CD14-positive monocyte (primary cell): ENCODE results near the gene SERPINB13. TPM values are rescaled to one million over a fixed set of nuclear protein-coding genes. Genes with fewer than 3 reads are reported as not detected.

Experiments used
- DNase-seq, 3 donors: peaks; one replicate each; pipeline ENCODE4 v3.0.0-alpha.2; 2011 to 2022
- H2AFZ ChIP-seq: 2 replicates; pipeline ENCODE4 v1.6.0; 2012; ENCODE audit warnings: mild to moderate bottlenecking, low read depth, low read length, inconsistent platforms; ENCODE audit not compliant: insufficient read depth, poor library complexity, severe bottlenecking
- H3K27ac ChIP-seq, 2 donors: 1 replicate in 1 of 2; 2 replicates in 1 of 2; pipeline ENCODE4 v1.5.1; 2012 to 2013; ENCODE audit warnings: low read length in 2 of 2, control low read depth in 1 of 2, inconsistent platforms in 1 of 2, low read depth in 1 of 2, mild to moderate bottlenecking in 1 of 2
- H3K27me3 ChIP-seq, 2 donors: one replicate each; pipeline versions ENCODE4 v1.6.0 to v1.6.1; 2011 to 2013; ENCODE audit warnings: low read length in 2 of 2; ENCODE audit not compliant: control insufficient read depth in 2 of 2, insufficient read depth in 2 of 2
- H3K36me3 ChIP-seq, 2 donors: replicated peaks in 1 of 2; 1 replicate in 1 of 2; 2 replicates in 1 of 2; pipeline versions ENCODE4 v1.5.1 to v1.6.1; 2012 to 2013; ENCODE audit warnings: low read length in 2 of 2, control low read depth in 1 of 2, inconsistent platforms in 1 of 2, mild to moderate bottlenecking in 1 of 2; ENCODE audit not compliant: insufficient read depth in 2 of 2, control insufficient read depth in 1 of 2
- H3K4me1 ChIP-seq, 2 donors: 1 replicate in 1 of 2; 2 replicates in 1 of 2; pipeline versions ENCODE4 v1.5.1 to v1.6.1; 2012 to 2013; ENCODE audit warnings: low read length in 2 of 2, control low read depth in 1 of 2, inconsistent platforms in 1 of 2, mild to moderate bottlenecking in 1 of 2, moderate library complexity in 1 of 2; ENCODE audit not compliant: insufficient read depth in 2 of 2, control insufficient read depth in 1 of 2
- H3K4me2 ChIP-seq: replicated peaks from 2 replicates; pipeline ENCODE3; 2012; ENCODE audit warnings: low read length, moderate library complexity, mild to moderate bottlenecking; ENCODE audit not compliant: poor library complexity, severe bottlenecking; ENCODE audit errors: extremely low read depth
- H3K4me3 ChIP-seq, 3 experiments: fragments of 200-600 bp in 1 of 3; sonication (generic) in 1 of 3; replicated peaks in 1 of 3; 1 replicate in 2 of 3; 2 replicates in 1 of 3; pipeline ENCODE4 v1.5.1; 2011 to 2013; ENCODE audit warnings: low read length in 3 of 3, mild to moderate bottlenecking in 3 of 3, control low read depth in 2 of 3, low read depth in 2 of 3, inconsistent platforms in 1 of 3, moderate library complexity in 1 of 3
- H3K79me2 ChIP-seq: 2 replicates; pipeline ENCODE4 v1.6.0; 2012; ENCODE audit warnings: mild to moderate bottlenecking, control low read depth, inconsistent platforms, low read length, moderate library complexity; ENCODE audit not compliant: insufficient read depth
- H3K9ac ChIP-seq: 2 replicates; pipeline ENCODE4 v1.6.0; 2017; ENCODE audit warnings: low read length, mild to moderate bottlenecking; ENCODE audit not compliant: insufficient read depth, poor library complexity, severe bottlenecking
- H3K9me3 ChIP-seq, 2 donors: replicated peaks in 1 of 2; 1 replicate in 1 of 2; 2 replicates in 1 of 2; pipeline versions ENCODE4 v1.5.1 to v1.6.1; 2012 to 2013; ENCODE audit warnings: low read length in 2 of 2, control low read depth in 1 of 2; ENCODE audit not compliant: control insufficient read depth in 1 of 2, insufficient read depth in 1 of 2
- H4K20me1 ChIP-seq: 2 replicates; pipeline ENCODE4 v1.6.0; 2012; ENCODE audit warnings: mild to moderate bottlenecking, low read length, control low read depth, moderate library complexity; ENCODE audit not compliant: insufficient read depth
- H3K27ac Mint-ChIP-seq, 7 donors: one replicate each; pipeline ENCODE4 v1.8.0; 2020; ENCODE audit warnings: mild to moderate bottlenecking in 7 of 7, mixed read lengths in 7 of 7, moderate library complexity in 6 of 7, inconsistent platforms in 2 of 7
- H3K27me3 Mint-ChIP-seq, 3 donors: one replicate each; pipeline ENCODE4 v1.8.0; 2021 to 2022; ENCODE audit warnings: low read depth in 3 of 3, mild to moderate bottlenecking in 3 of 3, mixed read lengths in 3 of 3, moderate library complexity in 3 of 3, inconsistent platforms in 1 of 3
- H3K36me3 Mint-ChIP-seq, 2 donors: one replicate each; pipeline ENCODE4 v1.8.0; 2020; ENCODE audit warnings: mixed read lengths in 2 of 2, inconsistent platforms in 1 of 2, mild to moderate bottlenecking in 1 of 2
- H3K4me1 Mint-ChIP-seq: one replicate; pipeline ENCODE4 v1.8.0; 2020; ENCODE audit warnings: mild to moderate bottlenecking, mixed read lengths
- H3K4me3 Mint-ChIP-seq, 2 donors: one replicate each; pipeline ENCODE4 v1.8.0; 2020; ENCODE audit warnings: mild to moderate bottlenecking in 2 of 2, mixed read lengths in 2 of 2, moderate library complexity in 1 of 2
- H3K9me3 Mint-ChIP-seq, 7 donors: one replicate each; pipeline ENCODE4 v1.8.0; 2020 to 2022; ENCODE audit warnings: mixed read lengths in 7 of 7, mild to moderate bottlenecking in 6 of 7, moderate library complexity in 6 of 7, inconsistent platforms in 2 of 7
- WGBS: methylation state at CpG from one replicate; pipeline ENCODE4 v1.1.5; 2013; ENCODE audit warnings: missing lambda C conversion rate; ENCODE audit not compliant: insufficient coverage; 5-methylcytosine and 5-hydroxymethylcytosine counted together
- intact Hi-C, 2 donors: fragments of 100-400 bp; cut with micrococcal nuclease; formaldehyde crosslinking; loops; one replicate each; pipeline versions ENCODE4 v1.15.0 to v1.15.1; 2023
- polyA plus RNA-seq, 3 donors: library from polyadenylated mRNA; depleted of rRNA in 1 of 3; unstranded in 2 of 3; stranded (reverse) in 1 of 3; fragments of 300-500 nt in 2 of 3; fragments of >200 nt in 1 of 3; fragmentation: Illumina TruSeq in 2 of 3; gene quantifications; 1 replicate in 2 of 3; 2 replicates in 1 of 3; pipeline ENCODE4 v1.2.3, GENCODE V29; 2012 to 2021
- TF ChIP-seq, protein P1 (sequence below): fragments of 200-600 bp; IDR thresholded peaks from one replicate; pipeline ENCODE4 v1.8.0; 2022; ENCODE audit warnings: antibody characterized with exemption, mild to moderate bottlenecking

SERPINB13 gene
- polyA plus RNA-seq, 3 donors = not detected

DNA sequence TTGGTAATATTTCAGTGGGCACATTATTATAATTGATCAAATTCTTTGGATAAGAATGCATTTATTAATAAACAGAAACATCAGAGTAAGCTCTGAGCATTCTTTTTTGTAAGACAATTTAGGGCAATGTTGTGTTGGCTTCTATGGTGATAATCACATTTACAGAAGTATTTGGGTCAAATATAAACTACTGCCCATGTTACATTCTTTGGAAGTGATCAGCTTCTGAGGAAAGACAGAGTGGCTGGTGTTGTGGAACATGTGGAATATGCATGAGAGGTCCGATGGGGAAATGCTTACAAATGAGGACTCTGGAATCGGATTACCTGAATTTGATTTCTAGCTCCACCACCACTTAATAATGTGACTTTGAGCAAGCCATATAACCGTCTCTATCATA is 19.4 kb downstream of the SERPINB13 start:
- no peaks in the 10 kb centered on the region for H3K36me3 ChIP-seq
- TF ChIP-seq, protein P1, sequence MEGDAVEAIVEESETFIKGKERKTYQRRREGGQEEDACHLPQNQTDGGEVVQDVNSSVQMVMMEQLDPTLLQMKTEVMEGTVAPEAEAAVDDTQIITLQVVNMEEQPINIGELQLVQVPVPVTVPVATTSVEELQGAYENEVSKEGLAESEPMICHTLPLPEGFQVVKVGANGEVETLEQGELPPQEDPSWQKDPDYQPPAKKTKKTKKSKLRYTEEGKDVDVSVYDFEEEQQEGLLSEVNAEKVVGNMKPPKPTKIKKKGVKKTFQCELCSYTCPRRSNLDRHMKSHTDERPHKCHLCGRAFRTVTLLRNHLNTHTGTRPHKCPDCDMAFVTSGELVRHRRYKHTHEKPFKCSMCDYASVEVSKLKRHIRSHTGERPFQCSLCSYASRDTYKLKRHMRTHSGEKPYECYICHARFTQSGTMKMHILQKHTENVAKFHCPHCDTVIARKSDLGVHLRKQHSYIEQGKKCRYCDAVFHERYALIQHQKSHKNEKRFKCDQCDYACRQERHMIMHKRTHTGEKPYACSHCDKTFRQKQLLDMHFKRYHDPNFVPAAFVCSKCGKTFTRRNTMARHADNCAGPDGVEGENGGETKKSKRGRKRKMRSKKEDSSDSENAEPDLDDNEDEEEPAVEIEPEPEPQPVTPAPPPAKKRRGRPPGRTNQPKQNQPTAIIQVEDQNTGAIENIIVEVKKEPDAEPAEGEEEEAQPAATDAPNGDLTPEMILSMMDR = no peak
- WGBS = no CpG with 5 or more reads among the region's 3 CpGs
- H3K4me2 ChIP-seq = no peak overlapping the region
- intact Hi-C loops = no loop called here
- no peaks in the 10 kb centered on the region for H3K27me3 ChIP-seq
- Mint-ChIP-seq H3K36me3 (no peaks in the 10 kb centered on the region), H3K4me3 (no peak overlapping the region), H3K9me3 (peaks cover 0 to 3% (median 0%) of the 10 kb centered on the region in 7 donors), H3K4me1 (peaks cover 20% of the 10 kb centered on the region), H3K27me3 (peaks cover 0 to 4% (median 1%) of the 10 kb centered on the region in 3 donors), H3K27ac (no peak overlapping the region)
- H4K20me1 ChIP-seq = no peaks in the 10 kb centered on the region
- no peaks in the 10 kb centered on the region for H3K9me3 ChIP-seq
- H3K27ac ChIP-seq = no peak overlapping the region
- H3K4me1 ChIP-seq = peaks cover 8 to 19% of the 10 kb centered on the region in 2 donors
- H3K9ac ChIP-seq = no peak overlapping the region
- no peak overlapping the region for H2AFZ ChIP-seq
- no peak overlapping the region for H3K4me3 ChIP-seq
- DNase-seq = no peak
- H3K79me2 ChIP-seq = no peaks in the 10 kb centered on the region

DNA sequence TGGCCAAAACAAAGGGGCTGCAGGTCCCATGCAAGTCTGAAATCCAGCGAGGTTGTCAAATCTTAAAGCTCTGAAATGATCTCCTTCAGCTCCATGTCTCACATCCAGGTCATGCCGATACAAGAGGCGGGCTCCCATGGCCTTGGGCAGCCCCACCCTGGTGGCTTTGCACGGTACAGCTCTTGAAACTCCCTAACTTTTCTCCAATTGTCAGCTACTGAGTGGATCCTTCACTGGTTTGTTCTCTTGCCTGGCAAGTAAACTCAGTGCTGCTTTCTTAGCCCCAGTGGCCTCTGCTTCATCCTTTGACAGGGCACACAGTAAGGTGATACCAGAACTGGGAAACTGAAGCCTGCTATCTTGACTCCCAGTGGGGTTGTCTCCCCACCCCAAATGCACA is 26.3 kb downstream of the SERPINB13 start:
- H3K9ac ChIP-seq = no peak overlapping the region

More for the DNA sequence above, 26.3 kb downstream of the SERPINB13 start:
- Histone ChIP-seq H3K4me1 (no peaks in the 10 kb centered on the region), H3K79me2 (no peaks in the 10 kb centered on the region), H2AFZ (no peak overlapping the region), H3K36me3 (no peaks in the 10 kb centered on the region), H3K27me3 (no peaks in the 10 kb centered on the region), H3K4me3 (no peak overlapping the region), H3K9me3 (no peaks in the 10 kb centered on the region), H3K4me2 (no peak overlapping the region), H3K27ac (no peak overlapping the region), H4K20me1 (no peaks in the 10 kb centered on the region)
- H3K27me3 Mint-ChIP-seq = peaks cover 0 to 2% (median 1%) of the 10 kb centered on the region in 3 donors
- no peaks in the 10 kb centered on the region for H3K4me1 Mint-ChIP-seq
- H3K27ac Mint-ChIP-seq = peak overlapping the region in 1 of 7 donors; percentile 26
- TF ChIP-seq, protein P1 = no peak
- intact Hi-C loops = no loop called here
- DNase-seq = no peak
- H3K4me3 Mint-ChIP-seq = no peak overlapping the region
- H3K36me3 Mint-ChIP-seq = no peaks in the 10 kb centered on the region
- H3K9me3 Mint-ChIP-seq = peaks cover 0 to 6% (median 0%) of the 10 kb centered on the region in 7 donors
- 93% methylated on average over 4 of the region's 4 CpGs for WGBS
